Breast epithelium (tissue), 4 donors: ENCODE results near the gene NRXN3. TPM values are rescaled to one million over a fixed set of nuclear protein-coding genes. Genes with fewer than 3 reads are reported as not detected.

Source experiments
- DNase-seq, 2 donors: peaks; one replicate each; pipeline ENCODE4 v3.0.0-alpha.2; 2019; ENCODE audit warnings: low spot score in 2 of 2
- H3K27ac ChIP-seq, 2 donors: fragments of 200-600 bp; sonication (generic) in 1 of 2; one replicate each; pipeline ENCODE4 v1.5.1; 2016 to 2019; ENCODE audit warnings: mild to moderate bottlenecking in 1 of 2
- H3K27me3 ChIP-seq, 2 donors: fragments of 200-600 bp; sonication (generic) in 1 of 2; one replicate each; pipeline versions ENCODE4 v1.5.1 to v1.6.0; 2017 to 2019; ENCODE audit warnings: control low read depth in 1 of 2, mild to moderate bottlenecking in 1 of 2
- H3K36me3 ChIP-seq: fragments of 200-600 bp; one replicate; pipeline ENCODE4 v1.5.1; 2019
- H3K4me1 ChIP-seq, 2 donors: fragments of 200-600 bp; sonication (generic); one replicate each; pipeline ENCODE4 v1.5.1; 2016 to 2019; ENCODE audit warnings: control low read depth in 1 of 2
- H3K4me3 ChIP-seq, 3 donors: fragments of 200-600 bp; sonication (generic); 1 replicate in 2 of 3; 2 replicates in 1 of 3; pipeline ENCODE4 v1.5.1; 2016 to 2019; ENCODE audit warnings: mild to moderate bottlenecking in 3 of 3, moderate library complexity in 2 of 3
- H3K9me3 ChIP-seq, 2 donors: fragments of 200-600 bp; sonication (generic) in 1 of 2; one replicate each; pipeline ENCODE4 v1.5.1; 2016 to 2019; ENCODE audit warnings: control low read depth in 1 of 2
- POLR2A ChIP-seq: fragments of 450-650 bp; IDR thresholded peaks from one replicate; pipeline ENCODE4 v1.6.1; 2016; ENCODE audit warnings: antibody characterized with exemption, mild to moderate bottlenecking, moderate library complexity
- POLR2AphosphoS5 ChIP-seq, 3 donors: sonication (generic); formaldehyde crosslinking; IDR thresholded peaks; one replicate each; pipeline ENCODE4 v1.6.1; 2017; ENCODE audit warnings: antibody characterized with exemption in 3 of 3
- intact Hi-C: fragments of 100-400 bp; cut with DNase I; formaldehyde crosslinking; loops from one replicate; pipeline ENCODE4 v1.15.1; 2023; ENCODE audit warnings: low total_unique reads
- total RNA-seq, 3 donors: library from RNA; depleted of rRNA; stranded (reverse); fragments of >200 nt; gene quantifications; one replicate each; pipeline ENCODE4 v1.1.0, GENCODE V29; 2016
- TF ChIP-seq, protein P1 (sequence below), 3 donors: fragments of 450-650 bp; IDR thresholded peaks; one replicate each; pipeline ENCODE4 v1.5.1; 2016 to 2017; ENCODE audit warnings: antibody characterized with exemption in 3 of 3, mild to moderate bottlenecking in 3 of 3, moderate library complexity in 3 of 3

The NRXN3 gene
- total RNA-seq, 3 donors from 2014 or later, result 2.9 to 3.6 (median 3.5) TPM

DNA sequence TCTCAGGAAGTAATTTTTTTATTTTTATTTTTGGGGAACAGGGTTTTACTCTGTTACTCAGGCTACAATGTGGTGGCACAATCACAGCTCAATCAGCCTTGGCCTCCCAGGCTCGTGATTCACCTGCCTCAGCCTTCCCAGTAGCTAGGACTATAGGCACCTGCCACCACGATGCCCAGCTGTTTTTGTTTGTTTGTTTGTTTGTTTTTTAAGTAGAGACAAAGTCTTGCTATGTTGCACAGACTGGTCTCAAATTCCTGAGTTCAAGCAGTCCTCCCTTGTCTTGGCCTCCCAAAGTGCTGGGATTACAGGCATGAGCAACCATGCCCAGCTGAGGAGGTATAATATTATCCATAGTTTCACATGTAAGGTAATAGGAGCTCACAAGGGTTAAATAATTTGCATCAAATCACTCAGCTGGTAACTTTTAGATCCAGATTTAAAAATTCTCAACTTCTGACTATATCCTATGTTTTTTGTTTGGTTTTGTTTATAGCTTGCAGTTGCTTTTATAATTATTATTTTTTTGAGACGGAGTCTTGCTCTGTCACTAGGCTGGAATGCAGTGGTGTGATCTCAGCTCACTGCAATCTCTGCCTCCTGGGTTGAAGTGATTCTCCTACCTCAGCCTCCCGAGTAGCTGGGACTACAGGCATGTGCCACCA is 1411.9 kb downstream of the NRXN3 start:
- Histone ChIP-seq H3K27ac (no peak overlapping the region), H3K27me3 (no peaks in the 10 kb centered on the region), H3K4me1 (no peaks in the 10 kb centered on the region), H3K4me3 (no peak overlapping the region), H3K36me3 (no peaks in the 10 kb centered on the region), H3K9me3 (no peaks in the 10 kb centered on the region)
- intact Hi-C loops, result no loop called here
- TF ChIP-seq, protein P1, sequence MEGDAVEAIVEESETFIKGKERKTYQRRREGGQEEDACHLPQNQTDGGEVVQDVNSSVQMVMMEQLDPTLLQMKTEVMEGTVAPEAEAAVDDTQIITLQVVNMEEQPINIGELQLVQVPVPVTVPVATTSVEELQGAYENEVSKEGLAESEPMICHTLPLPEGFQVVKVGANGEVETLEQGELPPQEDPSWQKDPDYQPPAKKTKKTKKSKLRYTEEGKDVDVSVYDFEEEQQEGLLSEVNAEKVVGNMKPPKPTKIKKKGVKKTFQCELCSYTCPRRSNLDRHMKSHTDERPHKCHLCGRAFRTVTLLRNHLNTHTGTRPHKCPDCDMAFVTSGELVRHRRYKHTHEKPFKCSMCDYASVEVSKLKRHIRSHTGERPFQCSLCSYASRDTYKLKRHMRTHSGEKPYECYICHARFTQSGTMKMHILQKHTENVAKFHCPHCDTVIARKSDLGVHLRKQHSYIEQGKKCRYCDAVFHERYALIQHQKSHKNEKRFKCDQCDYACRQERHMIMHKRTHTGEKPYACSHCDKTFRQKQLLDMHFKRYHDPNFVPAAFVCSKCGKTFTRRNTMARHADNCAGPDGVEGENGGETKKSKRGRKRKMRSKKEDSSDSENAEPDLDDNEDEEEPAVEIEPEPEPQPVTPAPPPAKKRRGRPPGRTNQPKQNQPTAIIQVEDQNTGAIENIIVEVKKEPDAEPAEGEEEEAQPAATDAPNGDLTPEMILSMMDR (IDR thresholded peaks at IDR 0.05), result no peak
- TF ChIP-seq POLR2AphosphoS5 (IDR thresholded peaks at IDR 0.05) (no peak), POLR2A (no peak)
- no peak for DNase-seq

DNA sequence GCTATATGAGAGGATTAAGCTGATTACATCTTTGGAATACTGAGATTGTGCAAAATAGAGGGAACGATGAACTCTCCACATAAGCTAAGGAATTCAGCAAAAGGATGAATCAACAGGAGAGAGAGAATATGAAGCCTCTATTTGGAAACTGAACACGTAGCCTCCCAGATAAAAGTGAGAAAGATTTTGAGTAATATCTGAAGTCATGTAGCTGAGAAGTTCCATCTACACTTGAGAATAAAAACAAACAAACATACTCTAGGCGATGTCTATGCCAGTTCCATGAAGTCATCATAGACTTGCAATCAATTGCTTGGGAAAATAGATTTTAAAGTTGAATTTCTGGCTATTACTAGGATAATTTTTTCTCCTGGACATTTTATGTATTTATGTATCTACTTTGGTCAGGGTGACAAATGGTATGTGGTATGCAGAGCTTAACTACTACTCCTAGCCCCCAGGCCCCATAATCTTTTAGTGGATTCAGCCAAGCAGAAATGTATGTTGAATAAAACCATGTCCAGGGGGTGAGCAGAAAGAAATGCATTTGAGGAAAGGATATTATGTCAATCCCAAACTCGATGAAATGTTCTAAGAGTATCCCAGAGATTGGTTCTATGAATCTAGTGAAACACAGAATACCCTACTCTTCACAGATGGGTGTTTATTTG is 1413.7 kb downstream of the NRXN3 start:
- TF ChIP-seq POLR2A, result no peak
- TF ChIP-seq, protein P1 (IDR thresholded peaks at IDR 0.05), result no peak
- TF ChIP-seq POLR2AphosphoS5 (IDR thresholded peaks at IDR 0.05), result no peak
- Histone ChIP-seq H3K4me1 (no peaks in the 10 kb centered on the region), H3K36me3 (no peaks in the 10 kb centered on the region), H3K27me3 (no peaks in the 10 kb centered on the region), H3K4me3 (no peak overlapping the region), H3K9me3 (no peaks in the 10 kb centered on the region), H3K27ac (no peak overlapping the region)
- DNase-seq, result no peak
- intact Hi-C loops, result no loop called here

DNA sequence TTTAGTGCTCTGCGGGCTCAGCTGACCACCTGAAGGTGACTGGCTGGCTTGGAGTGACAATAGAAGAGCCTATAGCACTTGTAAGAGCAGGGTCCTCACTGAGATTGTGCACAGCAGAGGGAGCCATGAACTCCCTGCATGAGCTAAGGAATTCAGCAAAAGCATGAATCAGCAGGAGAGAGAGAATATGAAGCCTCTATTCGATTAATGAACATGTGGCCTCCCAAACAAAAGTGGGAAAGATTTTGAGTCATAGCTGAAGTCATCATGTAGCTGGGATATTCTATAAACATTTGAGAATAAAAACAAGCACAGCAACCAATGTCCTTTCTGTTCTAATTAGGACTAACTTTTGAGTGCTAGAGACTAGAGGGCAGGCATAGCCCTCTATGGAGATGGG is 1414.5 kb downstream of the NRXN3 start:
- H3K27ac ChIP-seq, result no peak overlapping the region
- H3K4me1 ChIP-seq, result no peaks in the 10 kb centered on the region
- TF ChIP-seq, protein P1 (IDR thresholded peaks at IDR 0.05), result no peak
- TF ChIP-seq POLR2A, result no peak
- TF ChIP-seq POLR2AphosphoS5 (IDR thresholded peaks at IDR 0.05), result no peak

DNA sequence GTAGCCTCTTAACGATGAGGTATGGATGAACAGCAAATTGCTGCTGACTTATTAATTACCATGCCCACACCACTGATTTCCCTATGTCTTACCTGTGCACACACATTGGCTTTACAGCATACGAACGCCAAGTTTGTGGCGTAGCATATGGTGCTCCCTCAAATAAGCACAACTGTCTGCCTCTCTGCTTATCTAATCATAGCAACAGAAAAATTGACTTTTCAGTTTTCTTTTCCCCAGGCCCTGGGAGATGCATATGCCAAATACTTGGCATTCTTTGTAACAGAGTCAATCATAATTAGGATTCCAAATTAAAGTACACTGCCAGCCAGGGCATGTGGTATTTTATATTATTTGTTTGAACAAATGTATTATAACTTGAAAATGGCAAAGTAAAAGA is 1415.7 kb downstream of the NRXN3 start:
- DNase-seq, result no peak
- intact Hi-C loops, result no loop called here
- Histone ChIP-seq H3K4me1 (no peaks in the 10 kb centered on the region), H3K36me3 (no peaks in the 10 kb centered on the region), H3K4me3 (no peak overlapping the region), H3K27ac (no peak overlapping the region), H3K27me3 (no peaks in the 10 kb centered on the region), H3K9me3 (no peaks in the 10 kb centered on the region)
- TF ChIP-seq, protein P1 (IDR thresholded peaks at IDR 0.05), result no peak
- TF ChIP-seq POLR2AphosphoS5 (IDR thresholded peaks at IDR 0.05), result no peak
- no peak for TF ChIP-seq POLR2A

More for the DNA sequence above, 1414.5 kb downstream of the NRXN3 start:
- Histone ChIP-seq H3K27me3 (no peaks in the 10 kb centered on the region), H3K4me3 (no peak overlapping the region), H3K36me3 (no peaks in the 10 kb centered on the region), H3K9me3 (no peaks in the 10 kb centered on the region)
- intact Hi-C loops, result no loop called here
- no peak for DNase-seq

DNA sequence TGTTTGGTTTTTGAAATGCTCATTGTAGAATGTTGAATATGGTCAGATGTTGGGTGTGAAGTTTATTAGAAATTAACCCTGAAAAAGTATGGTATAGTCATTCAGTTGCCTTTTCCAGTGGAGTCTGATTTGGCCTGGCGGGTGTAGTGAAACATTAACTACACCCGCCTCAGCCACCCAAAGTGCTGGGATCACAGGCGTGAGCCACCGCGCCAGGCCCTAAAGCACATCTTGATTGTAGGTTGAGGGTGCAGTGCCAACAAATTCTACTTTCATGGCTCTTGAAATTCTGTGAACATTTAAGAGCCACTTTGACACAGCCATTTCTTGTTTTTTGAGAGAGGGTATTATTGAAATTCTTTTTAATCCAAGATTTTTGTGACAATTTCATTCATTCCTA is 1416.2 kb downstream of the NRXN3 start:
- H3K27ac ChIP-seq, result no peak overlapping the region
- H3K4me1 ChIP-seq, result no peaks in the 10 kb centered on the region
- TF ChIP-seq, protein P1 (IDR thresholded peaks at IDR 0.05), result no peak
- TF ChIP-seq POLR2AphosphoS5 (IDR thresholded peaks at IDR 0.05) (no peak), POLR2A (no peak)
- no peak overlapping the region for H3K4me3 ChIP-seq
- no peak for DNase-seq
- no peaks in the 10 kb centered on the region for H3K36me3 ChIP-seq
- no peaks in the 10 kb centered on the region for H3K27me3 ChIP-seq
- H3K9me3 ChIP-seq, result no peaks in the 10 kb centered on the region
- intact Hi-C loops, result no loop called here
